LNCAP (cell line): ENCODE measurements around the gene FAM174B.

Source experiments
- TF ChIP-seq, protein P1 (sequence below): fragments of 450-650 bp; IDR thresholded peaks from 2 replicates; pipeline ENCODE4 v1.5.1; 2017; ENCODE audit warnings: mild to moderate bottlenecking

FAM174B gene

DNA sequence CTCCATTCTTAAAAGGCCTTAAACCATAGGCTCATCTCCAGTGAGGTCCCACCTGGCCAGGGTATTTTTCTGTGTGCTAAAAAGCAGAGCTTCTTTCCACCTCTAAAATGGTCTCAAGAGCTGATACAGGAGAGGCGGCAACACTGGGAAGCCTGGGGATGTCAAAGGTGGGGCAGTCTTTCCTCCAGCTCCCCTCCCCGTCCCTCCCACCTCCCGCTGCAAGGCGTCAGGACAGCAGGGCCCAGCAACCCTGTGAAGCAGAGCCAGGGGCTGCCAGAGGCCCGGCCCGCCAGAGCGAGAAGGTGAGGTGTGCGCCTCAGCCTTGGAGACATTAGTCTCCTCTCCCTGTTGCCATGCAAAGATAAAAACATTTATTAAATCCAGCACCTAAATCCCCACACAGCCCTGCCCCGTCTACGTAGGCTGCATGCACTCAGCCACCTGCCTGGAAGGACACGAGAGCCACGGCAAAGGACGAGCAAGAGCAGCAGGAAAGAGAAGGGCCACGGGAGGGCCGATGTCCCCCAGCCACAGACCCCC is 75.6 kb downstream of the FAM174B start:
- TF ChIP-seq, protein P1, sequence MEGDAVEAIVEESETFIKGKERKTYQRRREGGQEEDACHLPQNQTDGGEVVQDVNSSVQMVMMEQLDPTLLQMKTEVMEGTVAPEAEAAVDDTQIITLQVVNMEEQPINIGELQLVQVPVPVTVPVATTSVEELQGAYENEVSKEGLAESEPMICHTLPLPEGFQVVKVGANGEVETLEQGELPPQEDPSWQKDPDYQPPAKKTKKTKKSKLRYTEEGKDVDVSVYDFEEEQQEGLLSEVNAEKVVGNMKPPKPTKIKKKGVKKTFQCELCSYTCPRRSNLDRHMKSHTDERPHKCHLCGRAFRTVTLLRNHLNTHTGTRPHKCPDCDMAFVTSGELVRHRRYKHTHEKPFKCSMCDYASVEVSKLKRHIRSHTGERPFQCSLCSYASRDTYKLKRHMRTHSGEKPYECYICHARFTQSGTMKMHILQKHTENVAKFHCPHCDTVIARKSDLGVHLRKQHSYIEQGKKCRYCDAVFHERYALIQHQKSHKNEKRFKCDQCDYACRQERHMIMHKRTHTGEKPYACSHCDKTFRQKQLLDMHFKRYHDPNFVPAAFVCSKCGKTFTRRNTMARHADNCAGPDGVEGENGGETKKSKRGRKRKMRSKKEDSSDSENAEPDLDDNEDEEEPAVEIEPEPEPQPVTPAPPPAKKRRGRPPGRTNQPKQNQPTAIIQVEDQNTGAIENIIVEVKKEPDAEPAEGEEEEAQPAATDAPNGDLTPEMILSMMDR: no peak

DNA sequence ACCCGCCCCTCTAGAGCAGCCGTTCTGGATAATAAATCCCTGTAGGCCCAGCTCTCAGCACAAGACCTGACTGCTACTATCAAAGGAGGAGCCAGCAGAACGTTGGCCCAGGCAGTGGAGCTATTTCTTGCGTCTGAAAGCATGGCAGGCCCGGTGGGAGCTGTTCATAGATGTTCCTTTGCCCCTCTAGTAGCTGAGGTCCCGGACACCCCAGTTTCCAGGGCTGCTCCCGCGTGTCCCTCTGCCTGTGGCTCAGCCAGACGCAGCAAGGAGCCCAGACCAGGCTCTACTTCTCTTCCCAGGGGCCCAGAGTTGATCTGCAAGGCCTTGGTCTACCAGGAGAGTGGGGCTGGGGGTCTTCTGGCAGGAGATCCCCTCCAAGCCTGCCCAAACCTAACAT is 76.1 kb downstream of the FAM174B start:
- TF ChIP-seq, protein P1: no peak

GRCh38 chr15:92578096-92578835 is 77.3 kb downstream of the FAM174B start:
- TF ChIP-seq, protein P1: no peak

DNA sequence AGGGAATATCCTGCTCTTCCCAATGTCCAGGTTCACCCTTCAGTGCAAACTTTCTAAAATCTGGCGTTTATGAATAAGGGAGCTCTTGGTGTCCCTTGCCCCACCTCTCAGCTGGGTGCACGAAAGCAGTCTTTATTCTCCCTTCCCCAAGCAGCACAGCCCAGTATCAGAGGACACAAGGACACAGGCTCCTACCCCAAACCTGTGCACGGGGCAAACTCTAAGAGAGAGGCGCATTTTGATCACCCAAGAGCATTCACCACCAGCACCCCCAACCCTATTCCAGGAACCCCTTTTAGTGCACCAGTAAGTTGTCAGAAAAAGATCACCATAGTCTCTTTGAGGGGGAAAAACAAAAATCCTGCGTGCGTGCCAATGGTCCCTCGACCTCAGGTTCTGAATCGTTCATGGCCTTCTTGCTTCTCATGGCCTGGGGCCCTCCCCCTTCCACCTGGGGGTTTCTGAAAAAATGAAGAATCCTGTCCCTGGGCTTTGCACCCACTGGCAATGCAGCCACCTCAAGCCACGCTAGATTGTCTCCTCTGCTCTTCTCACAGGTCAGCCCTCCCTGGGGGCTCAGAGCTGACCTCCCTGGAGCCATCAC is 78.9 kb downstream of the FAM174B start:
- TF ChIP-seq, protein P1: no peak

- TF ChIP-seq, protein P1: no peak
These were observed 81.0 kb downstream of the FAM174B start for GRCh38 chr15:92574566-92574965.

GRCh38 chr15:92574161-92574560 is 81.4 kb downstream of the FAM174B start:
- TF ChIP-seq, protein P1: no peak

DNA sequence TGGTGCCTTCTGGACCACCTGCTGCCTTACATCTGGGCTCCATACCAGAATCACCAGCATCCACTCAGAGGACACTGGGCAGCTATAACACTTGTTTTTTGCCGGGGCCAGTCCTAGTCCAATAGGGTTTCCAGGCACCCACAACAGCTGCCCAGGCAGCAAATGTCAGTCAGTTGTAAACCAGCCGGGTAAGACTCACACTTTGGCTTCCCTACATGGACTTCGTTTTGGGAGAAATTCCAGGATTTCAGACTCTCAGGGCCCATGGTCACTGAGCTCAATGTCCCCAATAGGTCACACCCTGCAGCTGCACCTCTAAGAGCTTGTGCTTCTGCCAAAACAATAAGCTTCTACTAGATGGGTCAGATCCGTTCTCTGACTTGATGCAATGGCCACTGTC is 83.8 kb downstream of the FAM174B start:
- TF ChIP-seq, protein P1: no peak
